Measurements from ENCODE around the gene CCSER1.
"Not testable (repeated sequence)": the region's sequence is repeated elsewhere in the genome, so short reads cannot be mapped to it uniquely, and the experiment has no call there.

Gene CCSER1

GRCh38 chr4:91622925-91623602 is 1495.9 kb downstream of the CCSER1 start:
- DNase-seq: no peak

DNA sequence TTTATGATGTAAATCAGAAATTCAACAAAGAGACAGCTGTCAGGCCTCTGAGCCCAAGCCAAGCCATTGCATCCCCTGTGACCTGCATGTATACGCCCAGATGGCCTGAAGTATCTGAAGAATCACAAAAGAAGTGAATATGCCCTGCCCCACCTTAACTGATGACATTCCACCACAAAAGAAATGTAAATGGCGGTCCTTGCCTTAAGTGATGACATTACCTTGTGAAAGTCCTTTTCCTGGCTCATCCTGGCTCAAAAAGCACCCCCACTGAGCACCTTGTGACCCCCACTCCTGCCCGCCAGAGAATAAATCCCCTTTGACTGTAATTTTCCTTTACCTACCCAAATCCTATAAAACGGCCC is 1496.4 kb downstream of the CCSER1 start:
- not testable (repeated sequence) for DNase-seq

- no peak for DNase-seq
These were observed 1502.9 kb downstream of the CCSER1 start for GRCh38 chr4:91630054-91630453.

GRCh38 chr4:91630764-91631163 is 1503.6 kb downstream of the CCSER1 start:
- no peak for DNase-seq

- no peak for DNase-seq
These were observed 1504.1 kb downstream of the CCSER1 start for GRCh38 chr4:91631335-91631734.

- no peak for DNase-seq
These were observed 1508.9 kb downstream of the CCSER1 start for GRCh38 chr4:91636083-91636482.
